NT2/D1 (cell line): ENCODE results near the gene OLFM4.

Source experiments
- YY1 ChIP-seq: IDR thresholded peaks from 2 replicates; pipeline ENCODE4 v1.6.1; 2011; ENCODE audit not compliant: insufficient read length, insufficient read depth
- ZNF274 ChIP-seq: IDR thresholded peaks from 2 replicates; pipeline ENCODE4 v1.6.1; 2011; ENCODE audit warnings: mild to moderate bottlenecking, low read depth, low read length

DNA sequence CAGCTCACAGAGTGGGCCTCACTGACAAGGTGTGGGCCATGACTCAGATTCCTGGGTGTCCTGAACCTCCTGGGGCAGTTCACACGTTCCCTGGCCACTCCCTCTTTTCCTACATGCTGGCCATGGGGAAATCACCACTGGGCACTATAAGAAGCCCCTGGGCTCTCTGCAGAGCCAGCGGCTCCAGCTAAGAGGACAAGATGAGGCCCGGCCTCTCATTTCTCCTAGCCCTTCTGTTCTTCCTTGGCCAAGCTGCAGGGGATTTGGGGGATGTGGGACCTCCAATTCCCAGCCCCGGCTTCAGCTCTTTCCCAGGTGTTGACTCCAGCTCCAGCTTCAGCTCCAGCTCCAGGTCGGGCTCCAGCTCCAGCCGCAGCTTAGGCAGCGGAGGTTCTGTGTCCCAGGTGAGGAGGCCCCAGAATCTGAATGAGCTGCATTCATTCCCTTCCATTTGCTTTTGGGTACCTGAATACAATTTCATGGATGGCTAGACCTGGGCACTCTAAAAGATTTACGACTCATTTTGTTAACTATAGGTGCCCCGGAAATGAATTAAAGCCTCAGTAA lies at the start of gene OLFM4:
- TF ChIP-seq YY1 = no peak
- no peak for TF ChIP-seq ZNF274
